Activated CD4-positive, alpha-beta T cell treated with anti-CD3 and anti-CD28 coated beads, Interleukin-2, Interleukin-6, amounts not matched to agents 100 ng/mL and 50 ng/mL, durations not matched to agents 16 hours and 8 hours (primary cell): ENCODE measurements around the gene HOMER1.
A peak's percentile ranks its signal among the peaks of the same experiment; 100 is the strongest.

Experiments
- DNase-seq: peaks from one replicate; pipeline ENCODE4 v3.0.0-alpha.2; 2020

Gene HOMER1

GRCh38 chr5:79488058-79488457, 25.9 kb downstream of the HOMER1 start:
- no peak for DNase-seq

- no peak for DNase-seq
Observed at GRCh38 chr5:79487251-79487650, 26.7 kb downstream of the HOMER1 start.

DNA sequence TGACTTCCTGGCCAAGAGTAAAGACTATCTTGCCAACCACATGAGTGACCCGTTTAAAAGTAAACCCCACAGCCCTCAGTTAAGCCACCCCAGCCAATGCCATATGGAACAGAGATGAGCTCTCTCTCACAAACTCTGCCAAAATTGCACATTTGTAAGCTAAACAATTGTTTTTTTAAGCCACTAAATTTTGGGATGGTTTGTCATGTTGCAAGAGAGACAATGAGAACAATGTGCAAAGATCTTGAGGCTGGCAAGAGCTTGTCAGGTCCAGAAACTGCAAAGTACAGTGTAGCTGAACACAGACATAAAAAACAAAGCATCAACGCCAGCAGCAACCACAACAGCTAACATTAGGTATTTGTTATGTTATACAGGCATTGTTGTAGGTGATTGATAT, 27.8 kb downstream of the HOMER1 start:
- no peak for DNase-seq

DNA sequence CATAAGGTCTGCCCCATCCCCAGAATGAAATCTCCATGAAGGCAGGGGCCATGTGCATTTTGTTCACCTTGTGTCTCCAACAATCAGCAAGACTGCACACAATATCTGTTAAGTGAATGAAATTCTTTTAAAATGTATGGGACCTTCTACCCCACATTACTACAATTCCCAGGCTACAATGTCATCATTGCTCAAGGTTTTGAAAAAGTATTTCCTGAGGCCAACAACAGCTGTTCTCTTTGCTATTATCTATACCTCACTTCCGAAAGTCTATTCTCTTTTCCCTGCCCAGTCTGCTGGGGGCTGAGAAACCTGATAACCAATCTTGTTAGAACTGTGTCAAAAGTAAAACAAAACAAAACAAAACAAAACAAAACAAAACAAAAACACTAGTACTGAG, 29.2 kb downstream of the HOMER1 start:
- no peak for DNase-seq

DNA sequence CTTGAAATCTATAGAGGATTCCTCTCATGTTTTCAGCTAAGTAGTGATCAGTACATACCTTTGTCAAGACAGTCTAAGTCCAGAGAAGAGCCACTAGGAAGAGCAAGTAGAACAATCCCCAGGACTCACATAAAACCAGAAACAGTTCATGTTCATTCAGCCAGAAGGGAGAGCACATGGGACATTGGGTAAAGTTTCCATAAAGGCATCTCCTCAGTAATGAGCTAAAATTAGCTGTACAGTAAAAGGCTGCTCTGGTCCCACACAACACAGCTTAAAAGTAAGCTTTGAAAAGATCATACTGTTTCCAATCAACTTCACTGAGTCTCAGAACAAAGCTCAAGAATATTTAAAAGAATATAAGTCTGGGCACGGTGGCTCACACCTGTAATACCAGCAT, 32.4 kb downstream of the HOMER1 start:
- DNase-seq, result no peak

DNA sequence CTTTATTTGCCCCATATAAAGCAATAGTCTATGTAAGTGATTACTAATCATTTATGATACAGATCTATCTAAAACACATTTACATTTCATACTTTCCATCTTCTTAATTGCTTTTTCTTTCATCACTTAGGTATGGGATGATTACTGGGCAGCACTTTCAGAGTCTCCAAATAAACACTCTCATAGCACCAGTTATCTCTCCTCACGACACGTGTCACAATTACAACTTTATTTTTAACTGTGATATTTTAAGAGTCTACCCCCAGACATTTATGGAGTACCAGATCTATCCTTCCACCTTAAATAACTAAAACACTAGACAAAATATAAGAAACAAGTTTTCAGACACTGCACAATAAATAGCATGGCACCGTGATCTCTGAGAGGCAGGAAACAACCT, 32.9 kb downstream of the HOMER1 start:
- DNase-seq, result no peak

DNA sequence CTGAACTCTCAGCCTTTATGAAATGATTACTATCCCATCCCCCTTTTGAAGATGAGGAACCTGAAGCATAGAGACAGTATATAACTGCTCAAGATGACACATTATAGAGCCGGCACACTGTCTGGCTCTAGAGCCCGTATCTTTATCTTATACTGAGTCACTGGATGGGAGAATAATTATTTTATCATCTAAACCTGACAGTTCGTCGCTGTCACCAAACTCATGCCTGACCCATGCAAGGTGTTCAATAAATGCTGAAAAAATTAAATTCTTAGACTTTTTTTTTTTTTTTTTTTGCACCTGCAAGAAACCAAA, 38.8 kb downstream of the HOMER1 start:
- no peak for DNase-seq

GRCh38 chr5:79474367-79475151, 39.4 kb downstream of the HOMER1 start:
- DNase-seq, result no peak

DNA sequence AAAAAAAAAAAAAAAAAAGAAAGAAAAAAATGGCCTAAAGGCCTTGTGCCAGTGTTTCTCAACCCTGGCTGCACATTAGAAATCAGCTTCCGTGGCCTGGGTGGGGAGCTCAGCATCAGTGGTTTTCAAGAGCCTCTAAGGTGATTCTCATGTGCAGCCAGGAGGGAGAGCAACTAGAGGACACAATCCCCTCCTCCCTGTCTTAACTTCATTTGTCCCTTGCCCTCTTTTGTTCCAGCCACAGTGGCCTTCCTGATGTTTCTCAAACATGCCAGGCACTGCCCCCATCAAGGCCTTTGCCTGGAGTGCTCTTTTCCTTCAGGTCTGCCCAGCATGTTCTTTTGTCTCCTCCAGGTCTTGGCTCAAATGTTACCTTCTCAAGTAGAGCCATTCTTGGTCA, 42.4 kb downstream of the HOMER1 start:
- no peak for DNase-seq

DNA sequence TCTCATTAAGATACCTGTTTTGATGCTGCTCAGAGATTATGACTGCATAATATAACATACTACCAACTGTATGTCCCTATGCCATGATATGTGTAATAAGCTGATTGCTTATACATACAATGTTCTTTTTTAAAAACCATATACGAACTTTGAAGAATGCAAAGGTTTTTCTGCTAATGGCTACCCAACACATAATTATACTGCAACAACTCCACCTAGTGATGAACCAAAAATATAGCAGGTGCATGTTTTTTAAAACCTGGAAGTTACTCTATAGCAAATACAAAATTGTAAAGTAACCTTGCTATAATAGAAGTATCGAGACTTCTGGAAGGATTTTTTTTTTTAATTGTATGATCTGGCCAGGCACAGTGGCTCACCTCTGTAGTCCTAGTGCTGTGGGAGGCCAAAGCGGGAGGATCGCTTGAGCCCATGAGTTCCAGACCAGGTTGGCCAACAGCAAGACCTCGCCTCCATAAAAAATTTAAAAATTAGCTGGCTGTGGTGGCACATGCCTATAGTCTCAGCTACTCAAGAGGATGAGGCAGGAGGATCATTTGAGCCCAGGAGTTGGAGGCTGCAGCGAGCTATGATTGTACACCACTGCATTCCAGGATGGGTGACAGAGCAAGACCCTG, 49.1 kb downstream of the HOMER1 start:
- DNase-seq, result peak; percentile 37

- DNase-seq, result no peak
Observed at GRCh38 chr5:79464278-79464677, 49.7 kb downstream of the HOMER1 start.

- DNase-seq, result no peak
Observed at GRCh38 chr5:79459626-79460025, 54.3 kb downstream of the HOMER1 start.

DNA sequence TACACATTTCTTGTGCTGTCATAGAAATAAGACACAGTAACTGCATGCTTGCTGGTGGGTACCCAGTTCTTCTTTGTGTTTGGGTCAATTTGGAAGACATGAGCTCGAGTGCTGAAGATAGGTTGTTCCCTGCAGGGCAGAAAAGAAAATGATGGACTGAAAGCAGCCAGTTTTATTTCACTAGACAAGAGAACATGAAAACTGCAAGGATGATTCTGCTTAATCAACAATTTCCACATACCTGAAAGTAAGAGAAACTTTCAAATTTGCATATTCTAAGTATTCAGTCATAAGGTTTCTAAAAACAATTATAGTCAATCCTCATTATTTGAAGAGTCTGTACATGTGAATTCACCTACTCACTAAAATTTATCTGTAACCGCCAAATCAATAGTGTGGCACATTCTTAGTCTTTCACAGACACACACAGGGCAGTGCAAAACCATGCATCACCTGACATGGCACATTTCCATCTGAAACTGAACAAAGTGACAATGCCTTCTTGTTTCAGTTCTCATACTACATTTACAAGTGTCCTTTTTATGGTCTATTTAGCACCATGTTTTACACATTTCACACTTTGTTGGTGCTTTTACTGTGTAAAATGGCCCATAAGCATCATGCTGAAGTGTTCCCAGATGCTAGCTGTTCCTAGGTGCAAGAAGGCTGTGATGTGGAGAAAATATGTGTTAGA, 56.9 kb downstream of the HOMER1 start:
- DNase-seq, result no peak

- no peak for DNase-seq
Observed at GRCh38 chr5:79456400-79456799, 57.5 kb downstream of the HOMER1 start.

- no peak for DNase-seq
Observed at GRCh38 chr5:79454043-79454442, 59.9 kb downstream of the HOMER1 start.

DNA sequence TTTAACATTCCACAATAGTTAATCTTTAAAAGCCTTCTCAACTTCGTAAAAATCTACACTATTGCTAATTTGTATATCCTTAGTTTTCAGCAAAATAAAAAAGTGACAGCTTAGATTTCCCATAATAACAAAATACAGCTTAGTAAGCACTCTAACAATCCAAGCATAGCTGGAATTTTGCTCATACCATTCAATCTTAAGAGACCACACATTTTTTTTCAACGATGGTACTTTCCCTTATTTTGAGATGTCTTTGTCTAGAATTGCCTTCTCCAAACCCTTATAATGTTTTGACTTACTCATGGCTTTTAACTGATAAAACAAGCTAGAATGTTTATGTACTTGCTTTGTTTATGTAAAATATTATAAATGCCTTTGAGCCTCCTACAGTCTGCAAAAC, 65.6 kb downstream of the HOMER1 start:
- DNase-seq, result no peak

DNA sequence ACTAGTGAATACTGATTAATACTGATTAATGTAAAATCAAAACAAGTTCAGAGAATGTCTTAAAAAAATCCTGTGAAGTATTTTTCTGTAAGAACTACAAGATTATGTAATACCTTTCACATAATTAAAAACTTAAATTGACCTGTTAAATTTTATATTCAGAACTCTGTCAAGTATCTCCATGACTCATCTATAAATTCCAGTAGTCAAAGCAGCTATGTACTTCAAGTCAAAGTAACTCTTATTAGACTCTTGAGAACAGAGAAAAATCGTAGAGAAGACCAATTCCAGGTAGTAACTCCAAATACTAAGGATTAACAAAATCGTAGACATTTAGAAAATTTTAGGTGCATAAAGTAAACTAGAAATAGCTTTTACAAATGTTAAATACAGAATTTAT, 77.1 kb downstream of the HOMER1 start:
- DNase-seq, result no peak

- no peak for DNase-seq
Observed at GRCh38 chr5:79436224-79436623, 77.7 kb downstream of the HOMER1 start.

DNA sequence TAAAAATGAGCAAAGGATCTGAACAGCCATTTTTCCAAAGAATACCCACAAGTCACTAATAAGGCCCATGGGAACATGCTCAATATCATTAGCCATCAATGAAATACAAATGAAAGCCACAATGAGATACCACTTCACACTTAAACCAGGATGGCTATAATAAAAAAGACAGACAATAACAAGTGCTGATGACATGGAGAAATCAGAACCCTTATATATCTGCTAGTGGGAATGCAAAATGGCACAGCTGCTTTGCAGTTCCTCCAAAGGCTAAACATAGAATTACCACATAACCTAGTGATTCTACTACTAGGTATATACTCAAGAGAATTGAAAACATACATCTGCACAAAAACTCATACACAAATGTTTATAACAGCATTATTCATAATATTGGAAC, 83.7 kb downstream of the HOMER1 start:
- no peak for DNase-seq

- no peak for DNase-seq
Observed at GRCh38 chr5:79423296-79423695, 90.6 kb downstream of the HOMER1 start.

- no peak for DNase-seq
Observed at GRCh38 chr5:79420248-79420647, 93.7 kb downstream of the HOMER1 start.

GRCh38 chr5:79418276-79418675, 95.7 kb downstream of the HOMER1 start:
- DNase-seq, result no peak

GRCh38 chr5:79417495-79417894, 96.4 kb downstream of the HOMER1 start:
- no peak for DNase-seq

DNA sequence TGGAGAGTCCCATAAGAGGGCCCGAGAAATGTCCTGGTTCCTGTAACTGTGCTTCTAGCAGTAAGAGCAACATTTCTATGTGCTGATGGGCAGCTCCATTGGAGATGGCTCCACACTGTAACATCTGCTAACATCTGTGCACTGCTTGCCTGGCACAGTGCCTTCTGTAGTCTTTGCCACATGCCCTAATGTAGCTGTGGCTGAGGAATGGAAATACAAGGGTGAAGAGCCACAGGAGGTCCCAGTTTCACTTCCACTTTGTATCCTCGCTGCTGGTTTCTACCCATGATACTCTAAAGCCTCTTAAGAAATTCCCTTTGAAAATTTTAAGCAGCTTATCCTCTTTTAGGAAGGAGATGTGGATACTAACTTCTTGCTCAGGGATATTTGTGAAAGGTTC, 97.4 kb downstream of the HOMER1 start:
- DNase-seq, result peak; percentile 3
